H9 (cell line): Measurements from ENCODE around the gene CELF1. TPM values are rescaled to one million over a fixed set of nuclear protein-coding genes. Genes with fewer than 3 reads are reported as not detected.
A peak's percentile ranks its signal among the peaks of the same experiment; 100 is the strongest.

ENCODE experiments used
- DNase-seq: peaks from one replicate; pipeline ENCODE4 v3.0.0-alpha.2; 2017
- H2AFZ ChIP-seq: one replicate; pipeline ENCODE4 v1.6.1; 2013; ENCODE audit warnings: mild to moderate bottlenecking, low read length, control low read depth, moderate library complexity
- H2AK5ac ChIP-seq: 2 replicates; pipeline ENCODE4 v1.6.1; 2013; ENCODE audit warnings: low read length, control low read depth, mixed read lengths; ENCODE audit not compliant: insufficient read length
- H2BK120ac ChIP-seq: one replicate; pipeline ENCODE4 v1.6.1; 2013; ENCODE audit warnings: low read depth, mild to moderate bottlenecking, low read length, control low read depth, inconsistent platforms; ENCODE audit not compliant: poor library complexity, severe bottlenecking
- H2BK12ac ChIP-seq: 2 replicates; pipeline ENCODE4 v1.6.1; 2013; ENCODE audit warnings: low read length, control low read depth, mixed read lengths, low read depth; ENCODE audit not compliant: insufficient read length
- H2BK15ac ChIP-seq: 2 replicates; pipeline ENCODE4 v1.6.1; 2013; ENCODE audit warnings: low read depth, low read length, control low read depth
- H2BK20ac ChIP-seq: one replicate; pipeline ENCODE4 v1.6.1; 2013; ENCODE audit warnings: low read depth, mild to moderate bottlenecking, low read length, control low read depth, inconsistent platforms; ENCODE audit not compliant: poor library complexity, severe bottlenecking
- H2BK5ac ChIP-seq: 2 replicates; pipeline ENCODE4 v1.6.1; 2013; ENCODE audit warnings: low read length, control low read depth, mixed read lengths; ENCODE audit not compliant: insufficient read length
- H3K14ac ChIP-seq: 2 replicates; pipeline ENCODE4 v1.6.1; 2013; ENCODE audit warnings: low read length, control low read depth; ENCODE audit not compliant: insufficient read depth
- H3K18ac ChIP-seq: 2 replicates; pipeline ENCODE4 v1.6.1; 2013; ENCODE audit warnings: low read depth, mild to moderate bottlenecking, mixed read lengths, low read length, control low read depth; ENCODE audit not compliant: insufficient read length
- H3K23ac ChIP-seq: 2 replicates; pipeline ENCODE4 v1.6.1; 2013; ENCODE audit warnings: low read length, control low read depth, mixed read lengths, low read depth; ENCODE audit not compliant: insufficient read length
- H3K23me2 ChIP-seq: 2 replicates; pipeline ENCODE4 v1.6.1; 2013; ENCODE audit warnings: low read depth, mild to moderate bottlenecking, mixed read lengths, low read length, control low read depth; ENCODE audit not compliant: insufficient read length, poor library complexity, severe bottlenecking
- H3K27ac ChIP-seq: 2 replicates; pipeline ENCODE4 v1.5.1; 2013; ENCODE audit warnings: low read length, control low read depth, mixed read lengths, low read depth; ENCODE audit not compliant: insufficient read length
- H3K27me3 ChIP-seq: 2 replicates; pipeline ENCODE4 v1.6.1; 2013; ENCODE audit warnings: low read length, control low read depth, inconsistent platforms; ENCODE audit not compliant: insufficient read depth
- H3K4ac ChIP-seq: 2 replicates; pipeline ENCODE4 v1.6.1; 2013; ENCODE audit warnings: low read depth, mild to moderate bottlenecking, control low read depth, inconsistent platforms, low read length, moderate library complexity
- H3K4me1 ChIP-seq: 2 replicates; pipeline ENCODE4 v1.6.1; 2013; ENCODE audit warnings: low read length, control low read depth, inconsistent platforms; ENCODE audit not compliant: insufficient read depth
- H3K4me2 ChIP-seq: 2 replicates; pipeline ENCODE4 v1.6.1; 2013; ENCODE audit warnings: low read length, control low read depth, mixed read lengths; ENCODE audit not compliant: insufficient read length, insufficient read depth
- H3K56ac ChIP-seq: 2 replicates; pipeline ENCODE4 v1.6.1; 2013; ENCODE audit warnings: low read depth, mild to moderate bottlenecking, mixed read lengths, low read length, control low read depth; ENCODE audit not compliant: insufficient read length
- H3K79me1 ChIP-seq: 2 replicates; pipeline ENCODE4 v1.6.1; 2013; ENCODE audit warnings: low read depth, mild to moderate bottlenecking, moderate library complexity, low read length, control low read depth, inconsistent platforms; ENCODE audit not compliant: insufficient read depth, poor library complexity, severe bottlenecking
- H3K79me2 ChIP-seq: 2 replicates; pipeline ENCODE4 v1.6.1; 2013; ENCODE audit warnings: low read length, control low read depth, inconsistent platforms; ENCODE audit not compliant: insufficient read depth
- H3K9ac ChIP-seq: 2 replicates; pipeline ENCODE4 v1.6.1; 2013; ENCODE audit warnings: low read length, control low read depth, mixed read lengths; ENCODE audit not compliant: insufficient read length; ENCODE audit errors: extremely low read depth
- H3K9me3 ChIP-seq: one replicate; pipeline ENCODE4 v1.6.1; 2013; ENCODE audit warnings: low read depth, low read length, inconsistent platforms; ENCODE audit not compliant: control insufficient read depth
- H3T11ph ChIP-seq: one replicate; pipeline ENCODE4 v1.6.1; 2013; ENCODE audit warnings: mild to moderate bottlenecking, low read length, control low read depth, inconsistent platforms
- H4K20me1 ChIP-seq: one replicate; pipeline ENCODE4 v1.6.1; 2013; ENCODE audit not compliant: control insufficient read depth, insufficient read length, insufficient read depth
- H4K5ac ChIP-seq: 2 replicates; pipeline ENCODE4 v1.6.1; 2013; ENCODE audit warnings: low read depth, mild to moderate bottlenecking, mixed read lengths, low read length, control low read depth; ENCODE audit not compliant: insufficient read length
- H4K8ac ChIP-seq: replicated peaks from 2 replicates; pipeline ENCODE4 v1.6.1; 2013; ENCODE audit warnings: low read length, control low read depth, mixed read lengths, low read depth; ENCODE audit not compliant: insufficient read length
- H4K91ac ChIP-seq: 2 replicates; pipeline ENCODE4 v1.6.1; 2013; ENCODE audit warnings: low read depth, mild to moderate bottlenecking, moderate library complexity, mixed read lengths, low read length, control low read depth; ENCODE audit not compliant: insufficient read length
- H3K27ac Mint-ChIP-seq, 3 experiments: 2 replicates in 2 of 3; 3 replicates in 1 of 3; pipeline ENCODE4 v1.8.0; 2020 to 2021; ENCODE audit warnings: mixed read lengths in 3 of 3, mild to moderate bottlenecking in 1 of 3, moderate library complexity in 1 of 3
- H3K27me3 Mint-ChIP-seq: 2 replicates; pipeline ENCODE4 v1.8.0; 2021; ENCODE audit warnings: low read depth, mild to moderate bottlenecking, moderate library complexity, mixed read lengths
- H3K36me3 Mint-ChIP-seq, 3 experiments: 2 replicates in 2 of 3; 3 replicates in 1 of 3; pipeline ENCODE4 v1.8.0; 2020 to 2021; ENCODE audit warnings: low read depth in 3 of 3, mixed read lengths in 3 of 3; ENCODE audit not compliant: insufficient read depth in 1 of 3
- H3K4me1 Mint-ChIP-seq, 2 experiments: 2 replicates each; pipeline ENCODE4 v1.8.0; 2020; ENCODE audit warnings: mixed read lengths in 2 of 2
- H3K4me3 Mint-ChIP-seq, 2 experiments: 2 replicates in 1 of 2; 3 replicates in 1 of 2; pipeline ENCODE4 v1.8.0; 2020 to 2021; ENCODE audit warnings: mild to moderate bottlenecking in 2 of 2, mixed read lengths in 2 of 2, moderate library complexity in 1 of 2
- H3K9me3 Mint-ChIP-seq, 2 experiments: 2 replicates in 1 of 2; 3 replicates in 1 of 2; pipeline ENCODE4 v1.8.0; 2020; ENCODE audit warnings: mild to moderate bottlenecking in 2 of 2, mixed read lengths in 2 of 2, moderate library complexity in 1 of 2
- CTCF ChIP-seq: fragments of 200-600 bp; sonication (generic); conservative IDR thresholded peaks from 3 replicates; pipeline ENCODE4 v1.8.0; 2021; ENCODE audit warnings: antibody characterized with exemption, mild to moderate bottlenecking
- WGBS: extraction: QIAGEN DNeasy Blood & Tissue Kit; methylation state at CpG from one replicate; pipeline ENCODE4 v1.1.7; 2013; ENCODE audit warnings: missing lambda C conversion rate, low lambda C conversion rate, mixed read lengths; ENCODE audit not compliant: insufficient read length; ENCODE audit errors: extremely low coverage; 5-methylcytosine and 5-hydroxymethylcytosine counted together
- total RNA-seq: library from RNA; stranded (reverse); gene quantifications from 2 replicates; pipeline ENCODE4 v1.2.1, GENCODE V29; 2021

Gene CELF1
- total RNA-seq, 1 experiment from 2014 or later = 211 TPM

- no peak overlapping the region for H3K4me3 Mint-ChIP-seq
- Histone ChIP-seq H4K5ac (no peak overlapping the region), H3K79me2 (peaks cover 68% of the 10 kb centered on the region; the same call in 1 of the 2 replicates), H4K20me1 (no peaks in the 10 kb centered on the region), H2BK15ac (no peak overlapping the region), H3K56ac (no peak overlapping the region), H3K79me1 (peaks cover 3% of the 10 kb centered on the region), H2BK20ac (no peak overlapping the region), H2BK5ac (no peak overlapping the region), H3K4me2 (no peak overlapping the region), H3T11ph (no peak overlapping the region), H2BK120ac (no peak overlapping the region), H3K27me3 (no peaks in the 10 kb centered on the region), H2AK5ac (no peak overlapping the region), H4K91ac (no peak overlapping the region), H3K27ac (no peak overlapping the region), H3K23ac (no peak overlapping the region), H4K8ac (no peak overlapping the region), H3K23me2 (no peaks in the 10 kb centered on the region), H3K4ac (no peak overlapping the region), H3K9ac (no peak overlapping the region), H3K9me3 (no peaks in the 10 kb centered on the region), H2BK12ac (no peak overlapping the region), H3K14ac (no peak overlapping the region), H3K18ac (no peak overlapping the region), H3K4me1 (peaks cover 4% of the 10 kb centered on the region; the same call in 1 of the 2 replicates), H2AFZ (no peak overlapping the region)
- H3K9me3 Mint-ChIP-seq = no peaks in the 10 kb centered on the region
- peaks cover 27 to 28% of the 10 kb centered on the region in 2 experiments for H3K4me1 Mint-ChIP-seq
- H3K27ac Mint-ChIP-seq = peak overlapping the region; percentile 41 to 74 (median 73)
- H3K36me3 Mint-ChIP-seq = peaks cover 3 to 20% (median 11%) of the 10 kb centered on the region in 3 experiments; a peak in 6 of 7 replicates
- no peaks in the 10 kb centered on the region for H3K27me3 Mint-ChIP-seq
- WGBS = no CpG with 5 or more reads among the region's 10 CpGs
- no peak for DNase-seq
- TF ChIP-seq CTCF = no peak
These were observed 14.0 kb downstream of the CELF1 start for GRCh38 chr11:47538741-47539565.
